A673 (cell line): ENCODE measurements around the gene ADAMTSL1. TPM values are rescaled to one million over a fixed set of nuclear protein-coding genes. Genes with fewer than 3 reads are reported as not detected.

Experiments used
- BruUV-seq: library from RNA; stranded (reverse); fragments of 400-500 nt; replicated peaks from 2 replicates; lab custom pipeline; 2021; lab: Mats Ljungman, UMichigan
- CTCF ChIA-PET: fragments of 300-600 bp; sonication (Branson Sonifier 250); formaldehyde crosslinking; loops from one replicate; lab custom pipeline; 2022; ENCODE audit warnings: antibody characterized with exemption; lab: Charles Lee
- POLR2A ChIA-PET: fragments of 300-600 bp; sonication (Branson Sonifier 250); formaldehyde crosslinking; loops from one replicate; lab custom pipeline; 2022; ENCODE audit warnings: antibody characterized with exemption; ENCODE audit not compliant: low non-redundant PET; lab: Charles Lee
- DNase-seq: peaks from one replicate; pipeline ENCODE4 v3.0.0-alpha.2; 2015; ENCODE audit warnings: low spot score
- H3K27ac ChIP-seq: fragments of 200-600 bp; sonication (generic); 2 replicates; pipeline ENCODE4 v1.5.1; 2016; ENCODE audit warnings: mixed run types, low read depth, mild to moderate bottlenecking, mixed read lengths, antibody characterized with exemption, low read length; ENCODE audit not compliant: poor library complexity, severe bottlenecking
- H3K27me3 ChIP-seq: fragments of 200-600 bp; sonication (generic); replicated peaks from 2 replicates; pipeline ENCODE4 v1.6.1; 2017; ENCODE audit warnings: mixed run types, low read depth, mild to moderate bottlenecking, mixed read lengths, antibody characterized with exemption, low read length; ENCODE audit not compliant: insufficient read depth, poor library complexity
- H3K36me3 ChIP-seq: fragments of 200-600 bp; sonication (generic); 2 replicates; pipeline ENCODE4 v1.6.1; 2016; ENCODE audit warnings: mixed run types, mild to moderate bottlenecking, mixed read lengths, antibody characterized with exemption, low read length; ENCODE audit not compliant: insufficient read depth, poor library complexity, severe bottlenecking
- H3K4me1 ChIP-seq: fragments of 200-600 bp; sonication (generic); 2 replicates; pipeline ENCODE4 v1.6.1; 2017; ENCODE audit warnings: mixed run types, mild to moderate bottlenecking, mixed read lengths, antibody characterized with exemption, low read length; ENCODE audit not compliant: insufficient read depth, poor library complexity, severe bottlenecking
- H3K4me3 ChIP-seq: fragments of 200-600 bp; sonication (generic); 2 replicates; pipeline ENCODE4 v1.5.1; 2016; ENCODE audit warnings: low read depth, mixed run types, mild to moderate bottlenecking, mixed read lengths, low read length; ENCODE audit not compliant: poor library complexity, severe bottlenecking
- H3K9me3 ChIP-seq: fragments of 200-600 bp; sonication (generic); 2 replicates; pipeline ENCODE4 v1.6.1; 2016; ENCODE audit warnings: mixed run types, low read depth, mild to moderate bottlenecking, mixed read lengths, antibody characterized with exemption, low read length; ENCODE audit not compliant: poor library complexity, severe bottlenecking
- CTCF ChIP-seq: fragments of 300-800, 200-600 bp; sonication (generic); conservative IDR thresholded peaks from 2 replicates; pipeline ENCODE4 v1.5.1; 2017; ENCODE audit warnings: low read depth, mild to moderate bottlenecking, antibody characterized with exemption, low read length, moderate library complexity, mixed read lengths
- EZH2 ChIP-seq: fragments of 200-600 bp; sonication (generic); IDR thresholded peaks from 2 replicates; pipeline ENCODE4 v1.6.1; 2017; ENCODE audit warnings: borderline replicate concordance, low read depth, mild to moderate bottlenecking, mixed read lengths, antibody characterized with exemption, low read length; ENCODE audit not compliant: poor library complexity, severe bottlenecking
- intact Hi-C: fragments of 100-400 bp; cut with micrococcal nuclease; formaldehyde crosslinking; loops from one replicate; pipeline ENCODE4 v1.10.0; 2022; ENCODE audit not compliant: unreplicated experiment
- total RNA-seq: library from RNA; stranded (reverse); gene quantifications from 2 replicates; pipeline ENCODE4 v1.2.3, GENCODE V29; 2021

ADAMTSL1 gene
- total RNA-seq, 1 experiment from 2014 or later: not detected

GRCh38 chr9:18861609-18862544 is 387.9 kb downstream of the ADAMTSL1 start:
- DNase-seq: no peak
- CTCF ChIA-PET: no interaction called here
- POLR2A ChIA-PET: no interaction called here
- Histone ChIP-seq H3K4me3 (no peak overlapping the region), H3K4me1 (no peaks in the 10 kb centered on the region), H3K36me3 (no peaks in the 10 kb centered on the region), H3K9me3 (no peaks in the 10 kb centered on the region), H3K27ac (no peak overlapping the region), H3K27me3 (no peaks in the 10 kb centered on the region)
- no TSS peak for BruUV-seq
- no peak for TF ChIP-seq EZH2
- no peak for TF ChIP-seq CTCF
- intact Hi-C loops: no loop called here

GRCh38 chr9:18863791-18864190 is 389.8 kb downstream of the ADAMTSL1 start:
- Histone ChIP-seq H3K4me3 (no peak overlapping the region), H3K27ac (no peak overlapping the region), H3K36me3 (no peaks in the 10 kb centered on the region), H3K9me3 (no peaks in the 10 kb centered on the region), H3K4me1 (no peaks in the 10 kb centered on the region), H3K27me3 (no peaks in the 10 kb centered on the region)
- no peak for DNase-seq
- POLR2A ChIA-PET: no interaction called here
- TF ChIP-seq CTCF: no peak
- TF ChIP-seq EZH2: no peak
- no TSS peak for BruUV-seq
- intact Hi-C loops: no loop called here
- CTCF ChIA-PET: no interaction called here

- intact Hi-C loops: no loop called here
These were observed 390.6 kb downstream of the ADAMTSL1 start for GRCh38 chr9:18864516-18864915.

More at GRCh38 chr9:18864516-18864915, 390.6 kb downstream of the ADAMTSL1 start:
- ChIA-PET POLR2A (no interaction called here), CTCF (no interaction called here)
- Histone ChIP-seq H3K36me3 (no peaks in the 10 kb centered on the region), H3K4me1 (no peaks in the 10 kb centered on the region), H3K27me3 (no peaks in the 10 kb centered on the region), H3K9me3 (no peaks in the 10 kb centered on the region), H3K4me3 (no peak overlapping the region), H3K27ac (no peak overlapping the region)
- BruUV-seq: no TSS peak
- TF ChIP-seq CTCF: no peak
- TF ChIP-seq EZH2: no peak
- no peak for DNase-seq
